Mesendoderm (in vitro differentiated cells): Measurements from ENCODE around the gene FAM117B.

ENCODE experiments used
- DNase-seq: peaks from one replicate; pipeline ENCODE4 v3.0.0; 2013
- H2AK5ac ChIP-seq: 2 replicates; pipeline ENCODE4 v1.6.1; 2013; ENCODE audit warnings: low read length, inconsistent platforms
- H2BK120ac ChIP-seq: 2 replicates; pipeline ENCODE4 v1.6.1; 2013; ENCODE audit warnings: low read depth, mild to moderate bottlenecking, low read length, moderate library complexity, mixed read lengths
- H2BK15ac ChIP-seq: replicated peaks from 2 replicates; pipeline ENCODE4 v1.6.1; 2013; ENCODE audit warnings: low read depth, mild to moderate bottlenecking, moderate library complexity
- H2BK5ac ChIP-seq: 2 replicates; pipeline ENCODE4 v1.6.1; 2013; ENCODE audit warnings: low read length, inconsistent platforms
- H3K18ac ChIP-seq: 2 replicates; pipeline ENCODE4 v1.6.1; 2013; ENCODE audit warnings: mild to moderate bottlenecking, low read length, mixed read lengths
- H3K23ac ChIP-seq: one replicate; pipeline ENCODE4 v1.6.1; 2013; ENCODE audit warnings: low read length
- H3K27ac ChIP-seq: 2 replicates; pipeline ENCODE4 v1.5.1; 2013; ENCODE audit warnings: low read depth, mild to moderate bottlenecking, inconsistent platforms, low read length, moderate library complexity
- H3K27me3 ChIP-seq: 2 replicates; pipeline ENCODE4 v1.6.1; 2013; ENCODE audit warnings: low read length, control low read depth, mild to moderate bottlenecking, inconsistent platforms; ENCODE audit not compliant: insufficient read depth, poor library complexity
- H3K36me3 ChIP-seq: 2 replicates; pipeline ENCODE4 v1.6.1; 2013; ENCODE audit warnings: low read length, inconsistent platforms; ENCODE audit not compliant: control insufficient read depth, insufficient read depth
- H3K4ac ChIP-seq: one replicate; pipeline ENCODE4 v1.6.1; 2013; ENCODE audit warnings: low read depth, mild to moderate bottlenecking, low read length, moderate library complexity
- H3K4me1 ChIP-seq: 2 replicates; pipeline ENCODE4 v1.6.1; 2013; ENCODE audit warnings: low read depth, low read length, inconsistent platforms; ENCODE audit not compliant: control insufficient read depth
- H3K4me2 ChIP-seq: 2 replicates; pipeline ENCODE4 v1.6.1; 2013; ENCODE audit warnings: low read length
- H3K4me3 ChIP-seq: 2 replicates; pipeline ENCODE4 v1.5.1; 2013; ENCODE audit warnings: mild to moderate bottlenecking, low read length
- H3K56ac ChIP-seq: one replicate; pipeline ENCODE4 v1.6.1; 2013; ENCODE audit warnings: low read length
- H3K79me1 ChIP-seq: 2 replicates; pipeline ENCODE4 v1.6.1; 2013; ENCODE audit warnings: low read length, inconsistent platforms
- H3K79me2 ChIP-seq: 2 replicates; pipeline ENCODE4 v1.6.1; 2013; ENCODE audit warnings: mild to moderate bottlenecking, low read length; ENCODE audit not compliant: control insufficient read depth, insufficient read depth
- H3K9ac ChIP-seq: 2 replicates; pipeline ENCODE4 v1.6.1; 2013; ENCODE audit warnings: low read length, inconsistent platforms
- H4K5ac ChIP-seq: one replicate; pipeline ENCODE4 v1.6.1; 2013; ENCODE audit warnings: low read length
- H4K8ac ChIP-seq: one replicate; pipeline ENCODE4 v1.6.1; 2013; ENCODE audit warnings: low read depth, mild to moderate bottlenecking, control low read depth, low read length, moderate library complexity
- WGBS: extraction: QIAGEN DNeasy Blood & Tissue Kit; methylation state at CpG from one replicate; pipeline ENCODE4 v1.1.7; 2013; ENCODE audit warnings: low lambda C conversion rate, missing lambda C conversion rate; ENCODE audit not compliant: insufficient coverage; ENCODE audit errors: extremely low coverage; 5-methylcytosine and 5-hydroxymethylcytosine counted together

The FAM117B gene

DNA sequence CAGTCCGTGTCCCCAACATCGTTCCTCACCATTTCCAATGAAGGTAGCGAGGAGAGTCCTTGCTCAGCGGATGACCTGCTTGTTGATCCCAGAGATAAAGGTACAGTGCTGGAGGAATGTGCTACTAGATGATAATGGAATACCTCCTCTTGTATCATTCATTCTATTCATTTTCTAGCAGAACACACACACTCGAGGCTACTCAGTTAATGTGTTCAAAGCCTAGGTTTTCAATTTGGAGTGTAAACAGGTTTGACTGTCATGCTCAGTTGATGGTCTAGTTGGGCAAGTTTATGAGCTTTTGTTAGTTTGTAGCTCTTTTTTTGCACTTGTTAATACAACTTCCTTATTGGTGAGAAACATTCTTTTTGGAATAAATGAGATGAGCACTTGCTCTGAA, 122.6 kb downstream of the FAM117B start:
- no peak overlapping the region for H2BK120ac ChIP-seq
- no peak overlapping the region for H2BK5ac ChIP-seq
- WGBS, result no CpG with 5 or more reads among the region's 5 CpGs
- no peak overlapping the region for H3K56ac ChIP-seq
- no peaks in the 10 kb centered on the region for H3K79me1 ChIP-seq
- H3K79me2 ChIP-seq, result no peaks in the 10 kb centered on the region
- H3K27ac ChIP-seq, result no peak overlapping the region
- H4K5ac ChIP-seq, result no peak overlapping the region
- no peak overlapping the region for H3K23ac ChIP-seq
- peaks cover 3% of the 10 kb centered on the region for H3K36me3 ChIP-seq
- no peaks in the 10 kb centered on the region for H3K27me3 ChIP-seq
- no peak overlapping the region for H3K4me3 ChIP-seq
- H3K9ac ChIP-seq, result no peak overlapping the region
- H2AK5ac ChIP-seq, result no peak overlapping the region
- DNase-seq, result no peak
- no peaks in the 10 kb centered on the region for H3K4me1 ChIP-seq
- no peak overlapping the region for H3K4me2 ChIP-seq
- H3K4ac ChIP-seq, result no peak overlapping the region
- no peak overlapping the region for H4K8ac ChIP-seq
- H3K18ac ChIP-seq, result no peak overlapping the region
- no peak overlapping the region for H2BK15ac ChIP-seq

DNA sequence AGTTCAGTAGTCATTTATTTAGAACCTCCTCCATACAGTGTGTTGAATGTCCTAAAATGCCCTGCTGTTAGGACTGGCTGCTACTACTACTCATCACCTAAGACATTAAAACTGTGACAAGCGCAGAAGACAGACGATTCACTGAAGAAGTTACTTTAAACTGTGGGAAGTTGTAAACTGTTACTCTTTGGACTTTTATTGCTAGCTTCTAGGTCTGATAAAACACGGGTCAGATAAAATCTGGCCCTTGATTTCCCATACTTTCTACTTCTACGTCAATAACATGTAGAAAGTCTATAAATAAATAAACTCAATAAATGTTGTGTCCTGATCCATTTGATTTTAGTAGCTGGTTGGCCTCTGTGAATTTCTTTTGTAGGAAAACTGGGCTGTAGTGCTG, 123.4 kb downstream of the FAM117B start:
- Histone ChIP-seq H3K18ac (no peak overlapping the region), H3K9ac (no peak overlapping the region), H4K5ac (no peak overlapping the region), H3K4ac (no peak overlapping the region), H3K79me1 (no peaks in the 10 kb centered on the region), H4K8ac (no peak overlapping the region), H3K23ac (no peak overlapping the region), H3K4me2 (no peak overlapping the region), H3K36me3 (peaks cover 3% of the 10 kb centered on the region), H3K4me1 (no peaks in the 10 kb centered on the region), H3K79me2 (no peaks in the 10 kb centered on the region), H2BK15ac (no peak overlapping the region), H3K27ac (no peak overlapping the region), H2BK120ac (no peak overlapping the region), H2BK5ac (no peak overlapping the region), H2AK5ac (no peak overlapping the region), H3K4me3 (no peak overlapping the region), H3K56ac (no peak overlapping the region), H3K27me3 (no peaks in the 10 kb centered on the region)
- no CpG with 5 or more reads among the region's 4 CpGs for WGBS
- no peak for DNase-seq

DNA sequence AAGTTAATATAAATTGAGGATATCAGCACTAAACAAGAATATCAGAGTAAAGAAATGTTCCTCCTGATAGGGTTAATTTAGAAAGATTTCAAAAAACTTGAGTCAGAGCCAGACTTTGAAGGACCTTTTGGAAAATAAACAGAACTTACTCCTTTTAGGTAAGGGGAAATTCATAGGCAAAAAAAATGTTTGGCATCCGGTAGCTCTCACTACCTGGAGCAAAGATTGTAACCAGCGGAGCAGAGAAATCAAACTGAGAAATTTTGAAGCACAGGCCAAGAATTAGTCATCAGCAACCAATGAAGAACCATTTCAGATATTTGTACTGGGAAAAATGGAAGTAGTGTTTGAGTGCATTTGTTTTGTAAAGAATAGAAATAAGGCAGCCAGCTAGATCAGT, 123.8 kb downstream of the FAM117B start:
- Histone ChIP-seq H2BK5ac (no peak overlapping the region), H3K79me2 (no peaks in the 10 kb centered on the region), H3K23ac (no peak overlapping the region), H3K9ac (no peak overlapping the region), H3K4me3 (no peak overlapping the region), H3K27ac (no peak overlapping the region), H4K5ac (no peak overlapping the region), H2BK120ac (no peak overlapping the region), H3K18ac (no peak overlapping the region), H3K36me3 (peaks cover 3% of the 10 kb centered on the region), H2BK15ac (no peak overlapping the region), H3K56ac (no peak overlapping the region), H4K8ac (no peak overlapping the region), H3K27me3 (no peaks in the 10 kb centered on the region), H2AK5ac (no peak overlapping the region), H3K4me2 (no peak overlapping the region), H3K79me1 (no peaks in the 10 kb centered on the region), H3K4ac (no peak overlapping the region), H3K4me1 (no peaks in the 10 kb centered on the region)
- no peak for DNase-seq
- no CpG with 5 or more reads among the region's 2 CpGs for WGBS

DNA sequence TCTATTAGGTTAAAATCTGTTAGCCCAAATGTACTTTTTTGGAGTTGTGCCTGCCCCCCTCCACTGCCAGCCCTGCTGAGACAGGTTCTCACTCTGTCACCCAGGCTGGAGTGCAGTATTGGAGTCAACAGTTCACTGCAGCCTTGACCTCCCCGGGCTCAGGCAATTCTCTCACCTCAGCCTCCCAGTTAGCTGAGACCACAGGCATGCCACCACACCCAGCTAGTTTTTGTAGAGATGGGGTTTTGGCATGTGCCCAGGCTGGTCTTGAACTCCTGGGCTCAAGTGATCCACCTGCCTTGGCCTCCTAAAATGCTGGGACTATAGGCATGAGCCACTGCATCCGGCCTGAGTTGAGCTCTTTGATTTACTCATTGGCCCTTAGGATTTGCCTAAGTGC, 126.1 kb downstream of the FAM117B start:
- no peaks in the 10 kb centered on the region for H3K27me3 ChIP-seq
- H3K36me3 ChIP-seq, result peaks cover 3% of the 10 kb centered on the region
- H2BK120ac ChIP-seq, result no peak overlapping the region
- H3K79me1 ChIP-seq, result no peaks in the 10 kb centered on the region
- no peaks in the 10 kb centered on the region for H3K4me1 ChIP-seq
- no peak overlapping the region for H4K8ac ChIP-seq
- no peak overlapping the region for H3K4me3 ChIP-seq
- H3K27ac ChIP-seq, result no peak overlapping the region
- no CpG with 5 or more reads among the region's 2 CpGs for WGBS
- no peak overlapping the region for H2BK15ac ChIP-seq
- H3K4ac ChIP-seq, result no peak overlapping the region
- H3K4me2 ChIP-seq, result no peak overlapping the region
- no peaks in the 10 kb centered on the region for H3K79me2 ChIP-seq
- no peak for DNase-seq
- no peak overlapping the region for H2AK5ac ChIP-seq
- H3K9ac ChIP-seq, result no peak overlapping the region
- no peak overlapping the region for H4K5ac ChIP-seq
- no peak overlapping the region for H3K18ac ChIP-seq
- no peak overlapping the region for H3K56ac ChIP-seq
- no peak overlapping the region for H2BK5ac ChIP-seq
- no peak overlapping the region for H3K23ac ChIP-seq

GRCh38 chr2:202762556-202762955, 127.8 kb downstream of the FAM117B start:
- Histone ChIP-seq H3K4ac (no peak overlapping the region), H3K23ac (no peak overlapping the region), H3K79me2 (no peaks in the 10 kb centered on the region), H4K5ac (no peak overlapping the region), H3K9ac (no peak overlapping the region), H3K79me1 (no peaks in the 10 kb centered on the region), H3K27me3 (no peaks in the 10 kb centered on the region), H3K4me2 (no peak overlapping the region), H4K8ac (no peak overlapping the region), H3K4me3 (no peak overlapping the region), H3K18ac (no peak overlapping the region), H3K36me3 (peaks cover 3% of the 10 kb centered on the region), H3K27ac (no peak overlapping the region), H2BK120ac (no peak overlapping the region), H2BK15ac (no peak overlapping the region), H3K4me1 (no peaks in the 10 kb centered on the region), H2AK5ac (no peak overlapping the region), H2BK5ac (no peak overlapping the region), H3K56ac (no peak overlapping the region)
- DNase-seq, result no peak
- WGBS, result no CpG with 5 or more reads among the region's 4 CpGs

- no peak overlapping the region for H3K18ac ChIP-seq
- H2AK5ac ChIP-seq, result no peak overlapping the region
- H3K4me1 ChIP-seq, result no peaks in the 10 kb centered on the region
- no peak overlapping the region for H3K23ac ChIP-seq
- H3K4ac ChIP-seq, result no peak overlapping the region
- H3K4me3 ChIP-seq, result no peak overlapping the region
- no peak overlapping the region for H2BK15ac ChIP-seq
- no peak overlapping the region for H3K56ac ChIP-seq
- no CpG with 5 or more reads among the region's 1 CpG for WGBS
- H3K79me1 ChIP-seq, result no peaks in the 10 kb centered on the region
- no peaks in the 10 kb centered on the region for H3K27me3 ChIP-seq
- H2BK5ac ChIP-seq, result no peak overlapping the region
- no peak overlapping the region for H3K27ac ChIP-seq
- H3K9ac ChIP-seq, result no peak overlapping the region
- no peaks in the 10 kb centered on the region for H3K79me2 ChIP-seq
- no peak overlapping the region for H4K8ac ChIP-seq
- no peak overlapping the region for H3K4me2 ChIP-seq
- DNase-seq, result no peak
- H3K36me3 ChIP-seq, result peaks cover 3% of the 10 kb centered on the region
- no peak overlapping the region for H4K5ac ChIP-seq
- H2BK120ac ChIP-seq, result no peak overlapping the region
Observed at GRCh38 chr2:202763916-202764315, 129.1 kb downstream of the FAM117B start.
